Endothelial cell (in vitro differentiated cells): ENCODE data around the gene DNAI1. TPM values are rescaled to one million over a fixed set of nuclear protein-coding genes. Genes with fewer than 3 reads are reported as not detected.
A peak's percentile ranks its signal among the peaks of the same experiment; 100 is the strongest.

ENCODE experiments used
- DNase-seq: peaks from one replicate; pipeline ENCODE4 v3.0.0; 2021; ENCODE audit warnings: low spot score
- H3K27ac Mint-ChIP-seq: one replicate; pipeline ENCODE4 v1.8.0; 2021; ENCODE audit warnings: mixed read lengths, inconsistent platforms; ENCODE audit not compliant: unreplicated experiment
- H3K27me3 Mint-ChIP-seq: one replicate; pipeline ENCODE4 v1.8.0; 2021; ENCODE audit warnings: mild to moderate bottlenecking, moderate library complexity, mixed read lengths, inconsistent platforms; ENCODE audit not compliant: unreplicated experiment
- H3K36me3 Mint-ChIP-seq: one replicate; pipeline ENCODE4 v1.8.0; 2021; ENCODE audit warnings: mild to moderate bottlenecking, low read depth, mixed read lengths, inconsistent platforms; ENCODE audit not compliant: unreplicated experiment
- H3K4me1 Mint-ChIP-seq: one replicate; pipeline ENCODE4 v1.8.0; 2021; ENCODE audit warnings: mild to moderate bottlenecking, mixed read lengths, inconsistent platforms; ENCODE audit not compliant: unreplicated experiment
- H3K4me3 Mint-ChIP-seq: one replicate; pipeline ENCODE4 v1.8.0; 2021; ENCODE audit warnings: mild to moderate bottlenecking, mixed read lengths, inconsistent platforms; ENCODE audit not compliant: unreplicated experiment
- H3K9me3 Mint-ChIP-seq: one replicate; pipeline ENCODE4 v1.8.0; 2021; ENCODE audit warnings: mixed read lengths, inconsistent platforms; ENCODE audit not compliant: unreplicated experiment
- total RNA-seq: library from RNA; stranded (reverse); fragmentation: NEBNext Ultra II Directional; extraction: Animal tissue kit (Norgen Biotek cat#: 25700); gene quantifications from one replicate; pipeline ENCODE4 v1.2.1, GENCODE V29; 2021; ENCODE audit not compliant: unreplicated experiment
- TF ChIP-seq, protein P1 (sequence below): fragments of 200-600 bp; sonication (generic); IDR thresholded peaks from one replicate; pipeline ENCODE4 v1.5.0; 2021; ENCODE audit warnings: antibody characterized with exemption; ENCODE audit not compliant: unreplicated experiment

The DNAI1 gene
- total RNA-seq, 1 donor from 2014 or later: 0.74 TPM

- DNase-seq: no peak
- no peak overlapping the region for H3K4me3 Mint-ChIP-seq
- H3K36me3 Mint-ChIP-seq: no peaks in the 10 kb centered on the region
- TF ChIP-seq, protein P1, sequence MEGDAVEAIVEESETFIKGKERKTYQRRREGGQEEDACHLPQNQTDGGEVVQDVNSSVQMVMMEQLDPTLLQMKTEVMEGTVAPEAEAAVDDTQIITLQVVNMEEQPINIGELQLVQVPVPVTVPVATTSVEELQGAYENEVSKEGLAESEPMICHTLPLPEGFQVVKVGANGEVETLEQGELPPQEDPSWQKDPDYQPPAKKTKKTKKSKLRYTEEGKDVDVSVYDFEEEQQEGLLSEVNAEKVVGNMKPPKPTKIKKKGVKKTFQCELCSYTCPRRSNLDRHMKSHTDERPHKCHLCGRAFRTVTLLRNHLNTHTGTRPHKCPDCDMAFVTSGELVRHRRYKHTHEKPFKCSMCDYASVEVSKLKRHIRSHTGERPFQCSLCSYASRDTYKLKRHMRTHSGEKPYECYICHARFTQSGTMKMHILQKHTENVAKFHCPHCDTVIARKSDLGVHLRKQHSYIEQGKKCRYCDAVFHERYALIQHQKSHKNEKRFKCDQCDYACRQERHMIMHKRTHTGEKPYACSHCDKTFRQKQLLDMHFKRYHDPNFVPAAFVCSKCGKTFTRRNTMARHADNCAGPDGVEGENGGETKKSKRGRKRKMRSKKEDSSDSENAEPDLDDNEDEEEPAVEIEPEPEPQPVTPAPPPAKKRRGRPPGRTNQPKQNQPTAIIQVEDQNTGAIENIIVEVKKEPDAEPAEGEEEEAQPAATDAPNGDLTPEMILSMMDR: no peak
- peaks cover 12% of the 10 kb centered on the region for H3K4me1 Mint-ChIP-seq
- H3K9me3 Mint-ChIP-seq: no peaks in the 10 kb centered on the region
- peaks cover 11% of the 10 kb centered on the region for H3K27me3 Mint-ChIP-seq
- H3K27ac Mint-ChIP-seq: no peak overlapping the region
Observed at GRCh38 chr9:34555002-34555348, 96.4 kb downstream of the DNAI1 start.

DNA sequence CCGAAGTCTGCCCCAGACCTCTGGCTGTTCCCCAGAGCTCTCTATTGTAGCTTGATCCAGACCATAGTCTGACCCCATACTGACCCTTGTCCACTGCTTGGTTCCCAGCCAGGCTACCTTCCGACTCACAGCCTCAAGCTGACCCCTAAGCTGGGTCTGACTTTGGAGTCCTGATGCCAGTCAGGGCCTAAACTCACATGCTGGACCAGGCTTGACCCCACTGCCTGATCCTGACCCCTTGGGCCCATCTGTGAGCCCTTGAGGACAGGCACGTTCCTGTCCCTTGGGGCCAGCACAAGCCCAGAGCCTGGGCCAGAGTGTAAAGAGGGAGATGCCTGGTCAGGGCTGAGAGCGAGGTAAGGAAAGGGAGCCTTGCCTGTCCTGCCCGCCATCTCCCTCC, 96.9 kb downstream of the DNAI1 start:
- Mint-ChIP-seq H3K4me1 (peaks cover 17% of the 10 kb centered on the region), H3K4me3 (no peak overlapping the region), H3K36me3 (no peaks in the 10 kb centered on the region), H3K27me3 (peaks cover 11% of the 10 kb centered on the region), H3K27ac (no peak overlapping the region), H3K9me3 (no peaks in the 10 kb centered on the region)
- DNase-seq: no peak
- TF ChIP-seq, protein P1: no peak

DNA sequence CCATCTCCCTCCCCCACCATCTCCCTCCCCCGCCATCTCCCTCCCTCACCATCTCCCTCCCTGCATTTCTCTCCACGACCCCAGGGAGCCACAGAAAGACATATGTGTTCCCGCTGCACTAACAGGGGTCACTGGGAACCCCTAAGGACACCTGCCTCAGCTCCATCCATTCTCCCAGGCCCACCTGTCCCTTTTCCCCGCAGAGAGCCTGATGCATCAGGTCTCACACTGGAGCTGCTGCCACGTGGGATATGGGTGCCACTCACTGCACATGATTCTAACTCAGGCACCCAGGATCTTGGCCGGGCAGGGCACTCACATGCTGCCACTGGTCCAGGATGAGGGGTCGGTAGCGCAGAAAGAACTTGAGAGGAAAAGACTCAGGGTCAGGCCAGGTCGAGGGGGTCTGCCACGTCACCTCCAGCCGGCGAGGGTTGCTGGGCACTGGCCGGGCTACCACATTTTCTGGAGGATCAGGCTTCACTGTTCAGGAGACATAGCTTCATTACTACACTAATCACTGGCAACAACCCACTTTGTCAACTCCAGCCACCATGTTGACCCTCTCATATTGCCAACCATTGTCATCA, 97.4 kb downstream of the DNAI1 start:
- H3K4me3 Mint-ChIP-seq: no peak overlapping the region
- DNase-seq: no peak

DNA sequence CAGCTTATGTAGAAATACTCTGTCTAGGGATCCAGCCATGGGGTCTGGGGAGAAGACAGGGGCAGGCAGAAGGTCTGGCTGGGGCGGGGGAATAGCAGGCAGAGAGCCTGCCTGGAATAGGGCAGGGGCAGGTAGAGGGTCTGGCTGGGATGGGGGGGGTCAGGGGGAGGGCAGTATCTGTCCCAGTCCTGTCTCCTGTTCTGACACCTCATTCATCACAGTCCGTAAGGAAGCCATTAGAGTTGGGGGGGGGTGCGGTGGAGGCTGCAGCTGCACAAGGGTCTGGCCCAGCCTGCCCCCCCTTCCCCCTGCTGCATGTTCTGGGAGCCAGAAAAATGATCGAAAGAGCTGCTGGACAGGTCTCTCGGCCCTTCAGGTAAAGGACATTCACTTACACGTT, 98.3 kb downstream of the DNAI1 start:
- no peaks in the 10 kb centered on the region for H3K9me3 Mint-ChIP-seq
- H3K4me1 Mint-ChIP-seq: peaks cover 19% of the 10 kb centered on the region
- H3K27ac Mint-ChIP-seq: no peak overlapping the region
- H3K4me3 Mint-ChIP-seq: no peak overlapping the region
- TF ChIP-seq, protein P1: no peak
- H3K36me3 Mint-ChIP-seq: no peaks in the 10 kb centered on the region
- H3K27me3 Mint-ChIP-seq: peaks cover 13% of the 10 kb centered on the region
- no peak for DNase-seq

More for the DNA sequence above, 97.4 kb downstream of the DNAI1 start:
- Mint-ChIP-seq H3K36me3 (no peaks in the 10 kb centered on the region), H3K9me3 (no peaks in the 10 kb centered on the region), H3K27ac (peak overlapping the region; percentile 1), H3K4me1 (peaks cover 18% of the 10 kb centered on the region), H3K27me3 (peaks cover 12% of the 10 kb centered on the region)
- TF ChIP-seq, protein P1: no peak

GRCh38 chr9:34557426-34558321, 99.1 kb downstream of the DNAI1 start:
- no peak for DNase-seq
- Mint-ChIP-seq H3K36me3 (no peaks in the 10 kb centered on the region), H3K27me3 (peaks cover 15% of the 10 kb centered on the region), H3K4me3 (no peak overlapping the region), H3K4me1 (peaks cover 19% of the 10 kb centered on the region), H3K9me3 (no peaks in the 10 kb centered on the region), H3K27ac (no peak overlapping the region)
- TF ChIP-seq, protein P1: no peak
